OCI-M2 (cell line): ENCODE measurements around the gene MRTFA.
"Not testable (repeated sequence)": the region's sequence is repeated elsewhere in the genome, so short reads cannot be mapped to it uniquely, and the experiment has no call there.

Source experiments
- DNase-seq: peaks from one replicate; lab custom pipeline; 2025; ENCODE audit not compliant: unreplicated experiment; lab: John Stamatoyannopoulos, UW

MRTFA gene

DNA sequence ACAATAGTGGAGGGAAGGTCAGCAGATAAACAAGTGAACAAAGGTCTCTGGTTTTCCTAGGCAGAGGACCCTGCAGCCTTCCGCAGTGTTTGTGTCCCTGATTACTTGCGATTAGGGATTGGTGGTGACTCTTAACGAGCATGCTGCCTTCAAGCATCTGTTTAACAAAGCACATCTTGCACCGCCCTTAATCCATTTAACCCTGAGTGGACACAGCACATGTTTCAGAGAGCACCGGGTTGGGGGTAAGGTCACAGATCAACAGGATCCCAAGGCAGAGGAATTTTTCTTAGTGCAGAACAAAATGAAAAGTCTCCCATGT, 136.1 kb downstream of the MRTFA start:
- not testable (repeated sequence) for DNase-seq

DNA sequence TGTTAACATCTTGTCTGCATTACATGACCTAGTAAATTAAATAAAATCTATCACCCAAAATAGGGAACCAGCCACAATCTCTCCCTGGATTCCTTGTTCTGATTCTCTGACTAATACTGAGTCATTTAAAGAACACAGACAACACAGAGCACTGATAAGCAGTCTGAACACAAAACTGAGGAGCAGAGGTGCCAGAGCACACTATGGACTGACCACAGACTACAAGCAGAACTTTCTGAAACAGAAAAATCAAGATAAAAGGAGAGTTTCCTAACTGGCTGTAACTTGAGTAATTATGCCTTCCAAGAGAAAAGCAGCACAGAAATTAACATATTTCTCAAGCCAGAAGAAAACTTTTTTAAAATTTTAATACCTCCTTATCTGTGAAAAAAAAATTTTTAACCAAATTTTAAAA, 137.3 kb downstream of the MRTFA start:
- DNase-seq = no peak

DNA sequence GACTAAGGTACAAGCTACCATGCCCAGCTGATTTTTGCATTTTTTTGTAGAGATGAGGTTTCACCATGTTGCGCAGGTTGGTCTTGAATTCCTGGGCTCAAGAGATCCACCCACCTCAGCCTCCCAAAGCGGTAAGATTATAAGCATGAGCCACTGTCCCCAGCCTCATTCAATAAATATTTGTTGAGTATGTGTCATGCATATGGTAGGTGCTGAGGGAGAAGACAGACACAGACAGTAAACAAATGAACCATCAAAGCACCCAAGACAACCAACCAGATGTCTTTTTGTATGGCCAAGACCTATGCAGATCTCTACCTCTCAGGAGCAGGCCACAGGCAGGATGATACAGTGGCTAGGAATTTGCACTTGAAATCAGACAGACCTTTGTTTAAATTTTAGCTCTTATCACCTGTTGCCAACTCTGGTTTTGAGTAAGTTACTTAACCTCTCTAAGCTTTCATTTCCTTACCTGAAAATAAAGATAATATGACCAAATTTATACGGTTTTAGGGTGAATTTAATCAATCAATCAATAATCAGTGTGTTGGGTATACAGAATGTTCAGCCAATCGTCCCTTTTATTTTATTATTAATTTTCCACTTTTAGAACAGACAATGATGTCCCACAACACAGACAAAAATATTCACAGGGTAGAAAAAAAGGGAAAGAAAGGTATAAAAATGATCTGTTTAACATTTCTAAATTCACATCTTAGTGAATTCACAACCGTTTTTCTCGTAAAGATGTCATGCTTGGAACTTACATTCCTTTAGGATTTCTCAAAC, 137.9 kb downstream of the MRTFA start:
- no peak for DNase-seq

DNA sequence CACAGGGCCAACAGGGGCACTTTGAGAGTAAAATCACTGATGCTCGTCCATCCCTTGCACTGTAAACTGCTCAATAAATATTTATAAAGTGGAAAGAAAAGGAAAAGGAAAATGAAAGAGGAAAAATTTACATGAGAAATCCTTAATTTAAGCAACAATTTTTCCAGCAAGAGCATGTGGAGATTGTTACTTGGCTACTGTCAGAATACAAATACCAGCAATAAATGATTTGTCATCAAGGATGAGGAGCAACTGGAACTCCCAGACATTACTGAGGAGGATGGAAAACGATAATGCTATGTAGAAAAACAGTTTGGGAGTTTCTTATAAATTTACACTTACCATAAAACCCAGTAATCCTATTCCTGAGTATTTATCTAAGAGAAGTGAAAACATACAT, 143.1 kb downstream of the MRTFA start:
- DNase-seq = no peak

DNA sequence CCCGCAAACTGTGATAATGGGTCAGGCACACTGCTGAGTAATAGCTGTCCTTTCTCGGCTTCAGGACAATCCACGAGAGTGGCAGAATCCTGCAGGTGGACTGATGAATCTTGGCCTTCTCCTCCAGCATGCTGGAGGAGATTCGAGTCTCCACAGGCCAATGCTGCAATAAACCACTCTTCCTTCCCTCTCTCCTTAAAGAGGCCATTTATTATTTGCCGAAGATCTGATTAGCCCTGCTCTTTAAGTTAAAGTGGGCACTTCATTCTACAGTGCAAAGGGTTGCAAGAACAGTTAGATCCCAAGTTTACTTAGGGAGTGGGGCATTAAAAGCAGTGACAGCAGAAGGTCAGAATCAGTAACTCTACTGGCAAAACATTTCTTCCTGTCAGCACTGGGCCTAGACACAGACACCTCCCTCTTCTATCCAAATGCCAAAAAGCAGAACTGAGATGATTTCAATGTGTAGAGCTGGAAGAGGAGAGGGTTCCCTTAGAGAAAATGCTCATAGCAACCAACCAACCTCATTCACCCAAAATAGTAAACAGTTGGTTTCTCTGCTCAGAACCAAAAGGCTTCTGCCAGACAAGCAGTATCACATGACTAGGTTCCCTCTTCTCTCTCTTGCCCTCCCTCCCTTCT, 144.4 kb downstream of the MRTFA start:
- no peak for DNase-seq

DNA sequence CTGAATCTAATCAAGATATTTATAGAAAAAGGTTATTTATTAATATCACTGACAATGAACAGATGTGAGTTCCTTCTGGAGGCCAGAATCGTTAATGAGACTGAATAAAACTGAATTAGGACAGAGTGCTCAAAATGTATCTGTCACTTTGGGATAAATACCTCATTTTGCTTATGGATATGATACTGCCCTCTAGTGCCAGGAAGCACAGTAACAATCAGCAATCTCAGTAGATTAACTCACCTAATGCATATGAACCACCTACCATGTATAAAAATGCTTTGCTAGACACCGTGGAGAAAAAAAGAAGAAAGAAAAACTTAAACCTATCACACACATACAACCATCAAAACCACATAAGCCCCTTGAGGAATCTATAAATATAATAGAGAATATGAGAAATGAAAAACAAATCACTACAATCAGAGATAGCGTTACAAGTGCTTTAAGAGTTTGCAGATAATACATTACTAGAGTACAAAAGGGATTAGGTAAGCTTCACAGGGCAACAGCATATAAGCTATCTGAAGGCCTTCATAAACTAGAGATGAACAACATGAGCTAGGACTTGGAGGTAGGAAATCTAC, 148.8 kb downstream of the MRTFA start:
- DNase-seq = no peak

DNA sequence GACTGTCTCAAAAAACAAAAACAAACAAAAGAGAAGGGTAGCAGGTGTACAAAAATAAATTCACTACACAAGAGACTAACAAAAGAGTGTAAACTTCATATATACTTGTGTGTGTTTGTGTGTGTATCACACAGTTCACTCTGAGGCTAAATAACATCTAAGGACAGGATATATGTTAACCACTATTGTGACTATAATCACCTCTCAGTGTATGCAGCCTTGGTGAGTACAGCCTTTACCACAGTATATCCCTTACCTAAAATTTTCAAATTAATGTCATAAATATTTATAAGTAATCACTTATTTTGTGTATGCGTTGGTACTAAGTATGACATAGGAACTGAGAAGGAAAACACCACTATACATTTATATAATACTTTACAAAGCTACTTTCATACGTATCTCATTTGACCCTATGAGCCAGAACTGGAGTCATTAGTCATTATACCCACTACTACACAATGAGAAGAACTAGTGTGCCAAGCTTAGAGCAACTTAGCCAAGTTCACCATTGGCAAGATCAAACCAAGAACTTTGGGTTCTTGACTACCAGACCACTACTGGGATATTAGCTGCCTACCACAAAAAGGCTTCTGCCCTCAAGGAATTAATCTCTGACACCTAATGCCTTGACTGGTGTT, 149.4 kb downstream of the MRTFA start:
- DNase-seq = no peak

DNA sequence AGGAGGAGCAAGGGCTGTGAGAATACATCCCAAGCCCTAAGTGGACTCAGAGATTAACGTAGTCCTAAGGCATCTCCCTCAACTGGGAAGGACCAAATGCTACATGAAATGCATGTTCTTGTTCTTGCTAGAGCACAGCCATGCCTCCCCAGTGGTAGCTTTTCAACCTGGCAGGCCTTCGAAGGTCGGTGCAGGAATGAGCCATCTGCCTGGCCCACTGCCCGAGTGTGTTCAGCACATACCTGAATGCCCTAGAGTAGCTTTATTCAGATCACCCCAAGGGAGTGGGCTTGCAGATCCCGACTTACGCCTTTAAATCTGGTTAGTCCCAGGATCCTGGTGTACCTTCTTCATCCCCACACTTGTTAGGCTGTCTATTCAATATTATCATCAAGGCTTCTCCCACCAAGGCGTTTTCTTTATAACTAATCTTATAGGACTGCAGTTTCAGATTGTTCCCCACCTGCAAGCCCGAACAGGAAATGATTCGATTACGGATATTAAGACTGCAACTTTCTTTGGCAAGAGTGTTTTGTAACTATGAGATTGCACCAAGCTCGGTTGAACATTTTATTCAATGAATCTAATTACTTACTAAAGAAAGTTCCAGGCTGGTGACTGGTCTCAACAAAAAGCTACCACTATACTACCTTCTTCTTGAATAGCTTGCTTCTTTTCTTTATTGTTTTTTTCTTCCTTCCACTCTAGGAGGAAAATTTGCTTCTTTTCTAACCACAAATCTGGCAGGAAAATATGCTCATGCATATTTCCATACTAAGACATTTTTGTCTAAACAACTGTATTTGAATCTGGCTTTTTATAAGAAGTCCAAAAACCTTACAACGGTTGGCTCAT, 150.5 kb downstream of the MRTFA start:
- no peak for DNase-seq

DNA sequence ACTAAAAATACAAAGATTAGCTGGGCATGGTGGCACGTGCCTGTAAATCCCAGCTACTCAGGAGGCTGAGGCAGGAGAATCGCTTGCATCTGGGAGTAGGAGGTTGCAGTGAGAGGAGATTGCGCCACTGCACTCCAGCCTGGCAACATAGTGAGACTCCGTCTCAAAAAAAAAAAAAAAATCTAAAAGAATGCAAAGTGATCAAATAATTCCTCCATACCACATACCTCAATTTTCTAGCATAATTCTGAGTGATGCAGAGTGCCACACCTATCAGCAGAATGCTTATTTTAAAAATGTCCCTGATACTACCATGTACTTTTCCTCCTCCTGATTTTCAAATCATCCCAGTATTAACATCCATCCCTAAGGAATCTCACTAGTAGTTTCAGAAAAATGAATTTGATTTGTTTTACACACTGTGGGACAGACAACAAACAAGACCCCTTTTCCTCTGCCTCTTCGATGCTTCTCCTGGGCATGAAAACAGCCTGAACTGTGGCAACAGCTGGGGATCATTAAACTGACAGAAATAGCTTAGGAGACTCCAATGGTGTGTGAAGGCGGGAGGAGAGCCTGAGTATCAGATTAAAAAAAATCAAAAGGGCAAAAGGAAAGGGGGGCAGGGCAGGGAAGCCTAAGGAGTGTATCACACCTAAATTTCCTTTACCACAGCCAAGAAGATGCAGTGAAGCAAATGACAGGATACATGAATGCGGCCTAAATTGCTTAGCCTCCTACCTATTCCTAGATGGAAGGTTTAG, 151.4 kb downstream of the MRTFA start:
- DNase-seq = no peak

DNA sequence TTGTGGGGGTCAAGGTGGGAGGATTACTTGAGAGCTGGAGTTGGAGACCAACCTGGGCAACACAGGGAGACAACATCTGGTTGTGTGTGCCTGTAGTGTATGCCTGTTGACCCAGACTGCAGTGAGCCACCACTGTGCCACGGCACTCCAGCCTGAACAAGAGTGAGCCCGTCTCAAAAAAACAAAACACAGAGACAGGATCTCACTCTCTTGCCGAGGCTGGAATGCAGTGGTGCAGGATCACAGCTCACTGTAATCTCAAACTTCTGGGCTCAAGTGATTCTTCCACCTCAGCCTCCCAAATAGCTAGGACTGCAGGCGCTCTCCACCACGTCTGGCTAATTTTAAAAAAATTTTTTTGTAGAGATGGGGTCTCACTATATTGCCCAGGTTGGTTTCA, 153.6 kb downstream of the MRTFA start:
- DNase-seq = no peak

DNA sequence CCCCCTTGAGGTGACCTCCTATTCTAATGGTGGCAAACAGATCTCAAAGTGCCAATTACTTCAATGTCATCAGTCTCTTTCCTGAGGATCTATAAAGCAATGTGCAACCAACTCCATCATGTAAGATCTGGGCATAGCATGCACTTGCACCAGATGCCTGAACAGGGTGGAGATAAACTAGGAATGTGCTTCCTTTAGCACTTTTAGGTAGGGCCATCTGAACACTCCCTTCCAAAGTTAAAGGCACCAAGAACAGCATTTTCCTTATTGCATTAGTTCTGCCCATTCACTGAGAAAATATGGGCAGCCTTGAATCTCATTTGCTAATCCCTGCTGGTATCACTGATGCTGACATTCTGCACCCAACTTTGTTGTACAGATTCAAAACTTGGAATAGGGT, 154.1 kb downstream of the MRTFA start:
- DNase-seq = no peak

DNA sequence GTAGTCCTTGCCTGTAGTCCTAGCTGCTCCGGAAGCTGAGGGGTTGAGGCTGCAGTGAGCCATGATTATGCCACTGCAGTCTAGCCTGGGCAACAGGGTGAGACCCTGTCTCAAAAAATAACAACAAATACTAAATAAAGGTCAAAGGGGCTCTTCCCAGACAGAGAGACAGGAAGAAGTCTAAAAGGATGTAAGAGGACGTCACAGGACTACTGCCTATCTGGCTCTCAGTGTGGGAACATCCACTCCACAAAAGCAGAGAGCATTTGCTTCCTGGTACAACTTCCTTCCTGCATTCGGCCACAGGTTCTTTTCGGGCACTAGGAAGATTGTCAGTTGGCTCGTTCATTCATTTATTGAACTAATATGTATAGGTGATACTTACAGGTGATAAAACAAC, 155.5 kb downstream of the MRTFA start:
- DNase-seq = no peak

DNA sequence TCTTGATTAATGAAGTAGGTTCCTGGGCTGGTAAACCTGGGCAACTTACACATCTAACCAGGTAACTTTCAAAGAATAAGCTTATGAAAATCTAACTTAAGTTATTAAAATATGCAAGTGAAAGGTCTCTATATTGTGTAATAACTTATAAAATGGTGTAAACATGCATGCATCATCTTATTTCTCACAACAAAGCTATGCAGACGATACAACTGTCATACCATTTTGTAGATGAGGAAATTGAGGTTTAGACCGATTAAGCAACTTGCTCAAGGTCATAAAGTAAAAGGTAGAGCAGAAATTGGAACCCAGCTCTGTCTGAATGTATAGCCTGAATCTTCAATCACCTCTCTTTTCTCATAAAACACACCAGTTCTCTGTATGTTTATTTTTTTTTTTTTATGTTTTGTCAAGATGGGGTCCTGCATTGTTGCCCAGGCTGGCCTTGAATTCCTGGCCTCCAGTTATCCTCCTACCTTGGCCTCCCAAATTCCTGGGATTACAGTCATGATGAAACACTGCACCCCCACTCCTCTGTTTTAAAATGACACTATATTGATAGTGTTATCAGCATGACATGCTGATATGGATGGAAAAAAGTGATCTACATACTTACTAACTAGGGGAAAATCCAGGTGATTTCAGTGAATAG, 156.5 kb downstream of the MRTFA start:
- DNase-seq = no peak

DNA sequence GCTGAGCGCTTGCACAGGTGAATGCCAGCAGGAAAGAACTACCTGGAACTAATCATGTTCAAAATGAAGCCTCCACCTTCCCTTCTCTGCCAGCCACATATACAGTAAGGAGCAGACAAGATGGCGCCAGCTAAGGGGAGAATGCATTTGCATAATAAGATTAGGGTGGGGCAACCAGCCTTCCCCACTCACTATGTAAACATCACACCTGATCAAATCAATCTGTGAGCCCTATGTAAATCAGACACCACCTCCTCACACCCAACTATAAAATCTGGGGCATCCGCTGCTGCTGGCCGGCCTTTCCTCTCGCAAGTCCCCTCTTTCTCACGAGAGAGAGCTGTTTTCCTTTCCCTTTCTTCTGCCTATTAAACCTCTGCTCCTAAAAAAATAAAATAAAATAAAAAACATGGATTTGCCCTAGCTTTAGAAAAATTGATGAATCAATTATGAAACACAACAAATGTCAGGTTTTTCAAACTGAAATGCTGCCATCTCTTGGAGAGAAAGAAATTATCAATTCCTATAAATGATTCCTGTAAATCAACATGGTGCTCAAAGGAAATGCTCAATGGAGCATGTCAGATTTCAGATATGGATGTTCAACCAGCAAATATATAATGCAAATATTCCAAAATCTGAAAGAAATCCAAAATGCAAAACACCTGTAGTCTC, 157.3 kb downstream of the MRTFA start:
- DNase-seq = no peak

DNA sequence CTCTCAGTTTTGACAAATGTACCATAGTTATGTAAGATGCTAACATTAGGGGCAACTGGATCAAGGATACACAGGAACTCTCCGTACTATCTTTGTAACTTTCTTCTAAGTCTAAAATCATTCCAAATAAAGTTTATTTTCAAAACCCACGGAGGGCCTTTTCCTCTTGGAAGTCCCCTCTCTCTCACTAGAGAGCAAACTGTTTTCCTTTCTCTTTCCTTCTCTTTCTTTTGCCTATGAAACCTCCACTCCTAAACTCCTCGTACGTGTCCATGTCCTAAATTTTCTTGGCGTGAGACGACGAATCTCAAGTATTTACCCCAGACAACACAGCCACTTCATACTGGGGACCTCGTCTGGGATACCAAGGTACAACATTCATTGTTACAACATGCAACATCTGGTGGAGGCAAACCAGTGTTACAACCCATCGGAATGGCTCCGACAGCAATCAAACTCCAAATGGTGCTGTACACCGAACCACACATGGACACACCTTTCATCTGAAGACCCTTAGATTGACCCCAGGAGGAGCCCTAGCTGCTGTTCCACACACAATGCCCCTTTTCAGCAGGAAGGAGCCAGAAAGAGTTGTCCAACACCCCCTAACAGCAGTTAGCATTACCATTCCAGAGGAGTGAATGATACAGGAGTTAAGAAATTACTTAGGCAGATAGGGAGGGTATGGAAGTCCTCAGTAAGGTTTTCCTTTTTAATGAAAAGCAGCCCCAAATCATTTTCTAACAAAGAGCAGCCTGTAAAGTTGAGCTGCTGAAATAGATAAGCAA, 158.0 kb downstream of the MRTFA start:
- no peak for DNase-seq

DNA sequence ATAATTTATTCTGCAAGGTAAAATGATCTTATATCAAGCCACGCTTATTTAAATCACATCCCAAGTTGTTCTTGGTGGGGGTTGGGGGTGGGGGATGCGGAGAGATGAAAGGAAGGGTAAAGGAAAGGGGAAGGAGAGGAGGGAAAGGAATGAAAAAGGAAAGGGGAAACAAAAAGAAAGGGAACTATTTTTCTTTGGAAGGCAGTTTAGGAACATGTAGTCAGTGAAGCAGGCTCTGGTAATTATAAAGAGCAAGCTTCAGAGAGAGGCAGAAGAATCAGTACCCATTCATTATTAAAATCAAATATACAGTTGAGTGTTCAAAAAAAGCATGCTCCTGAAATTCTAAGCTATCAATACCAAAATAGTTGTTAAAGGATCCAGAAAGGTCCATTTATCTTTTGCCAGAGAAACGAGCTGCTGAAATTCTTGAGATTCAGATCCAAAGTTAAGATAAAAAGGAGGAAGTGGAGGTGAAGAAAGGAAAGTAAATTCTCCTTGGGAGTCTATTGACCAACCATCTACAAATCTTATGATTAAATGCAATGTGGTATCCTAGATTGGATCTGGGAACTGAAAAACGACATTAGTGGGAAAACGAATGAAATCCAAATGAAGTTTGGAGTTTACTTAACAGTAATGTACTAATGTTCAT, 158.7 kb downstream of the MRTFA start:
- no peak for DNase-seq

DNA sequence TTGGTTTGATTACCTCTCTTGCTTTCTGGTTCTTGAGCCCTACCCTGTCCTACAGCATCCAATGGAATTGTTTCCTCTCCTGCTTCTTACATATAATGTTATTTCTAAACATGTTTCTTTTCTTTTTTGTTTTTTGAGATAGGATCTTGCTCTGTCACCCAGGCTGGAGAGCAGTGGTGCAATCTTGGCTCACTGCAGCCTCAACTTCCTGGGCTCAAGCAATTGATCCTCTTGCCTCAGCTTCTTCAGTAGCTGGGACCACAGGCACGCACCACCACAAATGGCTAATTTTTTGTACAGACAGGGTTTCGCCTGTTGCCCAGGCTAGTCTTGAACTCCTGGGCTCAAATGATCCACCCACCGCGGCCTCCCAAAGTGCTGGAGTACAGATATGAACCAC, 160.2 kb downstream of the MRTFA start:
- no peak for DNase-seq

DNA sequence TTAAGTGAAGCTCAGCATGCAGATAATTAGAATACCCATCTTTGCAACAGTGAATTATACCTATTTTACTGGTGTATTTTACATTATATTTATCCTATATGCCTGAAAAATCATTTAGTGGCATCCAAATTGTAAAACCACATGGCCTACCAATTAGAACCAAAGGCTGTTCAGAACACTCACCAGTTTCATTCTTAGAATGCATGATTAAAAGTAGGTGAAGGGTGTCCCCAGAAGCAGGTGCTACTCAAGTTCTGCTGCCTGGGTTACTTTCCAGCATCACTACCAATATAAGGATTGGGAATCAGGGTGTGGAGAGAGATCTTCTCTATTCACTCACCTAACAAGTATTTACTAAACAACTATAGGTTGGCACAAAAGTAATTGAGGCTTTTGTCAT, 162.8 kb downstream of the MRTFA start:
- DNase-seq = no peak
